NCI-H1694 treated with DMSO at 0.1 percent for 48 hours (cell line): ENCODE data around the gene LYL1.

Experiments
- DNase-seq: peaks from one replicate; lab custom pipeline; 2025; lab: John Stamatoyannopoulos, UW

The LYL1 gene

GRCh38 chr19:13092606-13093235 lies 9.9 kb downstream of the LYL1 start:
- no peak for DNase-seq

- DNase-seq = no peak
These were observed 10.5 kb downstream of the LYL1 start for GRCh38 chr19:13092158-13092543.

DNA sequence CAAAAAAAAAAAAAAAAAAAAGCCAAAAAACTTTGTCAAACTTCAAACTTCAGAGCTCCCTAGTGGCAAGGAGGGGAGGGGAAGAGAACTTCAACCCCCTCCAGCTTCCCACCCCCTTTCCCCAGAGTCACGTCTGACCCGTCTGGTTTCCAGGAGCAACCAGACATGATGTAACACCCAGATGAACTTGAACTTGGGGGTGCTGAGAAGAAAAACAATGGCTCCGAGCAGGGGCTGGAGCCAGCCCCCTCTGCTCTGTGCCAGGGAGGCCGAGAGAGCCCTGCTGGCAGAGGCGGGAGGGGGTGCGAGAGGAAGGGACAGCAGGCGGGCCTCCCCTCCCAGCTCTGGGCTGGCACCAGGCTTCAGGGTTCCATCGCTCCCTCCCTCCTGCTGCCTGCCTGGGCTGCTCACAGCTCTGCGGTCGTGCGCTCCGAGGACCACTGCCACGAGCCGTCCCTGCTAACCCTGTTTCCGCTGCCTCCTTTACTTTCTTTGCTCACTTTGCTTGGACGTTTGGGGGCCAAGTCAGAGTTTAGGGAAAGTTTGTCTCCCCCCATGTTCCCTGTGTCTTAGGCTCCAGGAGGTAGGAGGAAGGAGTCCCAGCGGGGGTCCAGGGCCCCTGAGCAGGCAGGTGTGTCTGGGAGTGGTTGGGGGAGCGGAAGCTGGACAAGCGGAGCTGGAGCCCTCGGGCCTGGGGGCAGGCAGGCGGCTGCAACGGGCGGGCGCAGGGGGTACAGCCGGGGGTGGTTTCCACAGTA lies 11.1 kb downstream of the LYL1 start:
- DNase-seq = no peak

DNA sequence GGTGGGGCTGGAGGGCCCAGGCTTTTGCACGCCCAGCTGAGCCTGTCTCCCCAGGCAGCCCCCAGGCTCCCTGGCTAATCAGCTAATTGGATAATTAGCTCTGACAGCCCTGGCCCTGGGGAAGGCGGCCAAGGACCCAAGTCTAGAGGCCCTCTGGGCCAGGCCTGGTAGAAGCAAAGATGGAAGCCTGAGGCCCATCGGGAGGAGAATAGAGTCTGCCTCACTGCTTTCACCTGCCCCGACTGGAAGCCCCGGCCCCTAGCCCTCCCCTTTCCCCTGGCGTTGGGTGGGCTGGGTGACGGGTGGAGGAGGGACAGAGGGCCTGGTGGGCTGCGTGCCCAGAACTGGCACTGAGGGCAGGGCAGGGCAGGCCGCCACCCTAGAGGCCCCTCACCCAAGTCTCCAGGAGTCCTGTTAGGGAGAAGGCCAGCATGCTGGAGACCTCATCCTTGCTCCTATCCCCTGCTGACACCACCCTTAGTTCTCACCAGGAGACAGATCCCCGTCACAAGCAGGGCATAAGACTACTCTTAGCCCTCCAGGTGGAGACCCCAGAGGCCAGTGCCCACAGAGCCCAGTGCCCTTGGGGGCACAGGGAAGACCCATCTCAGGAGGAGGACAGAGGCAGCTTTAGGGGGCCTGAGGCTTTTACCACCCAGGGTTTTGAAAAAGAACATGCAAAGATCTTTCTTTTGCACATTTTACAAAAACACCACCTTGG lies 12.0 kb downstream of the LYL1 start:
- DNase-seq = no peak

- no peak for DNase-seq
These were observed 12.7 kb downstream of the LYL1 start for GRCh38 chr19:13089857-13090507.

DNA sequence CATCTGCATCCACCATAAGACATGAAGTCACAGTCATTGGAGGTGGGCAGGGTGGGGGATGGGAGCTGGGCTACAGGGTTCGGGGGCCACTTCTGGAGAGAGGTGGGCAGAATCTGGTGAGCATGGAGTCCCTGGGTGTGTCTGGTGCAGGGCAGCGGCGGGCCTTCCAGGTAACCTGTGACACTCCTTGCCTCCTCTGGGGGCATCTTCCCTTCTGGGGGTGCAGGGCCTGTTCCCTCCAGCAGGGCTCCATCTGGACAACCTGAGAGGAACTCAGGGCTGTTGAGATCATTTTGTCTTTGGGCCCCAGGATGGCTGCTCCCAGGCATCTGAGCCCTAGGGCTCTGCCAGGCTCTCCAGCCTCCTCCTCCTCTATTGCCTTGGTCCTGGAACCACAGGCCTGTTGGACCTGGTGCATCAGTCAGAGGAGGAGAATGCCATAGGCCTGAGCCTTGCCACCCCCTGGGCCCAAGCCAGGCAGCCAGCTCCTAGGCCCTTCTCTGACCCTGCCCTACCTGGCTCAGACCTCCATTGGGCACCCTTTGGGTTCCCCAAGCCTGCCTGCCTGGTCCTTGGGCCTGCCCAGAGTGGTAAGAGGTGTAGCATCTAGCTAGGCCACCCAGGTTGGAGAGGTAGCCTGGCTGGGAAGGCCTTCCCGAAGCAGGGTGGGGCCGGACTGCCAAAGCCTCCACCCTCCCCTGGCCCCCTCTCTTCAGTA lies 13.4 kb downstream of the LYL1 start:
- no peak for DNase-seq

GRCh38 chr19:13087795-13088537 lies 14.7 kb downstream of the LYL1 start:
- DNase-seq = no peak

GRCh38 chr19:13087295-13087694 lies 15.4 kb downstream of the LYL1 start:
- no peak for DNase-seq

- DNase-seq = no peak
These were observed 16.3 kb downstream of the LYL1 start for GRCh38 chr19:13086341-13086740.

DNA sequence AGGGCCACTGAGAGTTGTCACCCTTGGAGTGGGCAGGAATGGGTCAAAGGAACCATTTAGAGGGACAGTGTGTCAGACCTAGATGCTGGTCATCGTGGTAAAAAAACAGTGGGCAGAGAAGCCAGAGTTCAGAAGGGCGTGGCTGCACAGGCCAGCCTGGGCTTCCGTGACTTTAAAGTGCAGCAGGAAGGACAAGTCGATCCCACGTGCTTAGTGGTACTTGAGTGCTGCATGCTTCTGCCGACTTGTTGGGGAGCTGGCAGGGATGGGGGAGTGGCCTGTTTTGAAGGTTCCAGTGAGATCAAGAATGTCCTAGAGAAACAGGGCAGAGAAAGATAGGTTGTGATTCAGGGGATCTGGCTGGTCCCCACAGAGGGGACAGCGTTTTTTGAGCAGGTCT lies 17.0 kb downstream of the LYL1 start:
- no peak for DNase-seq

- no peak for DNase-seq
These were observed 19.0 kb downstream of the LYL1 start for GRCh38 chr19:13083627-13084026.

DNA sequence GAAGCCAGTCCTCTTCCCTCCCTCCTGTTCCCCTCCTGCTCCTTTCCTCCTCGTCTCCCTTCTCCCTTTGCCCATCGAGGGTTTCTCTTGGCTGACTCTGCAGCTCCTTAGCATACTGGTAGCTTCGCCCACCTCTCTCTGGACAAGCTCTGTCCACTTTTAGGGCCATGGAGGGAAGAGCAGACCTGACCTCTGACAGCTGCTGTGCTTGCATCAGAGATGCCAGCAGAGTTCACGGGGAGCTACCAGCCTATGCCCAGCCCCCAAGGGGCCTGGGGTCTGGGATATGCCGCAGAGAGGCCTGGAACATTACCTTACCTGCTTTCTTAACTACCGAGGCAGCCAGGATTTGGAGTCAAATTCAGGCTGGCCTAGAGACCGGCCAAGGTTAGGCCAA lies 19.7 kb downstream of the LYL1 start:
- DNase-seq = no peak

DNA sequence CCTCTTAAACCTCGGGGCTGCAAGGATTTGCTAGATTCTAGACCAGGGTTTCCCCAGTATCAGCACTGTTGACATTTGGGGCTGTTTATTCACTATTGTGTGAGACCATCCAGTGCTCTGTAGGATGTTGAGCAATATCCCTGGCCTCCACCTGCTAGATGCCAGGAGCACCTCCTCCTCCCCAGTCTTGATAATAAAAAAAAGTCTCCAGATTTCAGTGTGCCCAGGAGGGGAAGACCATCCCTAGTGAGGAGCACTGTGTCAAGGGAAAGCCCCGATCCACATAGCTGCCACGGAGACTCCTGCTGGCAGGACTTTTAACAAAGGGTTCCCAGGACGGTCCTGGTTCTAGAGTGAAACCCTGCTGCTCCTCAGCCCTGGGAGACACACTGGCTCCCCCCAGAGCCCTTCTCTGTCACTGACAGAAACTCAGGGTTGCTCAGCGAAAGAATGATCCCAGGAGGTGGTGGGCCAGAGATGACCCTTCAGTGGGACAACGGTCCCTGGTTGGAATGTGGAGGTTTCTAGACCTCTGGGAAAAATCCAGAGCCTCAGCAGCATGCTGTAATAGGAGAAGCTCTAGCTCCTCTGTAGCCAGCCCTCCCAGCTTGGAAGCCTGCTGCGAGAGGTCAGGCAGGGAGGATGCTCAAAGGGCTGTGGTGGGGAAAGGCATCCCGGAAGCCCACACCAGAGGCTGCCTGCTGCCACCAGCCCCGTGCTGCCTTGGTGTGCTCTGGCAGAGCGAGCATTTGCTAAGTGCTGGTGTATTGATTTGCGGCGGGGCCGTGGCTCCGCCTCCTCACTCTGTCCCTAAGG lies 20.3 kb downstream of the LYL1 start:
- no peak for DNase-seq

GRCh38 chr19:13079542-13079986 lies 23.1 kb downstream of the LYL1 start:
- no peak for DNase-seq

- peak; percentile 35 for DNase-seq
These were observed 23.6 kb downstream of the LYL1 start for GRCh38 chr19:13078897-13079541.

- DNase-seq = no peak
These were observed 24.3 kb downstream of the LYL1 start for GRCh38 chr19:13078381-13078780.

- DNase-seq = no peak
These were observed 25.4 kb downstream of the LYL1 start for GRCh38 chr19:13077240-13077639.

DNA sequence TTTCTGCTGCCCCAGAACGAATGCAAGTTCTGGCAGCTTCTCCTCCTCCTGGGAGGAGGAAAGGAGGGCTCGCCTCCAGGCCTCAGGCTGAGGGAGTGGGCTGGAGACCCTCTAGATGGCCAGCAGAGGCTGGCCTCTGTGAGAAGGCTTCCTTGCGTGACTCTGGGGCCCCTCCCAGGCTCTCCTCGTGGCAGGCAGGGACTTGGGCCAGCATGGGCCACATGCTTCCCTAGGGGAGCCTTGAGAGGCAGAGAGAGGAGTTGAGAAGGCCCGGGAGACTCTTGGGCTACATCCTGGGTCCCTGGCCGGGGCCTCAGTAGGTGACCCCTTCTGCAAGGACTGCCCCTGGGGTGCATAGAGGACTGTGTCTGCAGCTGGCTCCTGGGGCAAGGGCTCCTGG lies 25.9 kb downstream of the LYL1 start:
- DNase-seq = no peak

- no peak for DNase-seq
These were observed 26.3 kb downstream of the LYL1 start for GRCh38 chr19:13076320-13076719.

- no peak for DNase-seq
These were observed 28.3 kb downstream of the LYL1 start for GRCh38 chr19:13074378-13074777.
